Testis (tissue), 2 donors: ENCODE results near the gene FOSL1.

Experiments used
- POLR2A ChIP-seq: fragments of 450-650 bp; IDR thresholded peaks from one replicate; pipeline ENCODE4 v1.6.1; 2017; ENCODE audit warnings: antibody characterized with exemption, mild to moderate bottlenecking, moderate library complexity
- TF ChIP-seq, protein P1 (sequence below), 3 experiments: fragments of 450-650 bp in 2 of 3; fragments of 200-600 bp in 1 of 3; sonication (generic) in 1 of 3; IDR thresholded peaks; one replicate each; pipeline ENCODE4 v1.5.1; 2016 to 2019; ENCODE audit warnings: antibody characterized with exemption in 3 of 3, mild to moderate bottlenecking in 2 of 3, moderate library complexity in 1 of 3

DNA sequence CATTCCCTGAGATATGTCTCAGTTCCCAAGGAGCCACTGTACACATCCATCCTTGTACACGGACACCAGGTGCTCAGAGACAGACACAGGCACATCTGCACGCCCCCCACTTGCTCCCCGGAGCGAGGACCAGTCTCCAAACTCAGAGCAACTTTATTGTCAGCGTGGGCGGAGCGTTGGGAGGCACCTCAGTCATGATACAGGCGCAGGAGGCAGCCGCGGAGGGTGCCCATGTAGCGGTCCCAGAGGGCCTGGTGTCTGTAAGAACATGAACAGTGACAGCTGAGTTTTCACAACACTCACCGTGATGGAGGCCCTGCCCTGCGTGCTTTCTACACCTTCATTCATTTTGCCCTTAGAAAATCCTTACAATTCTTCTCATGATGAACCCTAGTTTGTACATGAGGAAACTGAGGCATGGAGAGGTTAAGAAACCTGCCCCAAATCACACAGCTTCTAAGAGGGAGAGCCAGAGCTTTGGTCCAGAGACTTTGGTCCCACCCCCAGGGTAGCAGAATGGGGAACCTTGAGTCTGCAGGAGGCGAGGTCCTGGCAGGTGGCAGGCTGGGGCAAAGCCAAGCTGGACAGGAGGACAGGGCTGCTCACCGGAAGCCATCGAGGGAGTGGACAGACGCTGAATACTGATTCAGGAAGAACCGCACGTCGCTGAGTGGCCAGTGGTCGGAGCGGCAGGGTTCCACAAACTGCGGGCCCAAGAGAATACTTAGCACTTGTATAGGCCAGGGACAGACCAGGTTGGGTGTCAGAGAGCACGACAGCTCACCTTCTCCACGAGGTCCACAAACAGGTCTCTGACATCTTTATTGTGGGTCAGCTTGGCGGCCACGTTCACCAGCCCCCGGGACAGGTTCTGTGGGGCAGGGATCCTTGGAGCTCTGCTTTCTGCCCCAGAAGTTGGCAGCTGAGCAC is 16.1 kb downstream of the FOSL1 start:
- no peak for TF ChIP-seq POLR2A
- TF ChIP-seq, protein P1, sequence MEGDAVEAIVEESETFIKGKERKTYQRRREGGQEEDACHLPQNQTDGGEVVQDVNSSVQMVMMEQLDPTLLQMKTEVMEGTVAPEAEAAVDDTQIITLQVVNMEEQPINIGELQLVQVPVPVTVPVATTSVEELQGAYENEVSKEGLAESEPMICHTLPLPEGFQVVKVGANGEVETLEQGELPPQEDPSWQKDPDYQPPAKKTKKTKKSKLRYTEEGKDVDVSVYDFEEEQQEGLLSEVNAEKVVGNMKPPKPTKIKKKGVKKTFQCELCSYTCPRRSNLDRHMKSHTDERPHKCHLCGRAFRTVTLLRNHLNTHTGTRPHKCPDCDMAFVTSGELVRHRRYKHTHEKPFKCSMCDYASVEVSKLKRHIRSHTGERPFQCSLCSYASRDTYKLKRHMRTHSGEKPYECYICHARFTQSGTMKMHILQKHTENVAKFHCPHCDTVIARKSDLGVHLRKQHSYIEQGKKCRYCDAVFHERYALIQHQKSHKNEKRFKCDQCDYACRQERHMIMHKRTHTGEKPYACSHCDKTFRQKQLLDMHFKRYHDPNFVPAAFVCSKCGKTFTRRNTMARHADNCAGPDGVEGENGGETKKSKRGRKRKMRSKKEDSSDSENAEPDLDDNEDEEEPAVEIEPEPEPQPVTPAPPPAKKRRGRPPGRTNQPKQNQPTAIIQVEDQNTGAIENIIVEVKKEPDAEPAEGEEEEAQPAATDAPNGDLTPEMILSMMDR (IDR thresholded peaks at IDR 0.05): no peak
